ENCODE measurements around the gene PTMA. TPM values are rescaled to one million over a fixed set of nuclear protein-coding genes. Genes with fewer than 3 reads are reported as not detected.

Gene PTMA
- total RNA-seq, 2 experiments from 2014 or later: 1,300 to 1,326 TPM

DNA sequence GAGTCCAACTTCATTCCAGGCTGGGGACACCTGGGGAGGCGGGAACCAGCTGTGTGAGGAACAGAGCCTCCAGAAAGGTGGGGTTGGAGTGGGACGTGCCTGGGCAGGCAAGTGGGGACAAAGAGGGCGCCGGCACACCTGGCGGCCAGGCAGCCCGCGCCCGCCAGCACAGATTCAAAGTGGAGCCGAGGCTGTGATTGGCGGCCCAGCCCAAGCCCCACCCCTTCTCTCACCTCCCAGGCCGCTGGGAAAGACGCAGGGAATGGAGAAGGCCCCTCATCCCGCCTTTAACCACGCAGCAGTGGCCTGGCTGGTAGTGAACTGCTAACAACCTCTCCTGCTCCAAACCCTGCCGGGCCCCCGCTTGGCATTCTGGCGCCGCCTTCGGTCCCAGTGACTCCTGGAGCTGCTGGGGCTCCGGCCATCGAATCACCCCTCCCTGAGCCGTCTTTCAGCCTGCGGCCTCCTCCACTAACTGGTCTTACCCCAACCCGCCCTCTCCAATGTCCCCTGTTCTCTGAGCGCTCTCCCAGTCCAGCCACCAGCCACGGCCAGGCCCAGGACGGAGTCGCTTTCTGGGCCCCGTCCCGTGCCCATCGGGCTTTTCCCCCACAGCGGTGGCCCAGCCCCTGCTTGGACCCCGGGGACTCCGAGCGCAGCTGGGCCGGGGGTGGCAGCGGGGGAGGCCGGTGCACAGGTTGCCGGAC, 27.9 kb upstream of the PTMA start:
- CTCF ChIA-PET: interaction anchor here (3.8 to 9.8 kb wide), 3 partner anchors 24 to 69 kb away, joined by 20 to 259 read pairs (median 125); partner anchors contain the start of gene PTMA
- POLR2A ChIA-PET: interaction anchor here (0.6 to 15.2 kb wide), 3 partner anchors 27 to 51 kb away, joined by 3 to 141 read pairs (median 11); partner anchors contain the start of gene PTMA
- Mint-ChIP-seq H3K36me3 (ENCODE audit: low read depth) (no peaks in the 10 kb centered on the region), H3K27me3 (peaks cover 16% of the 10 kb centered on the region), H3K27ac (no peak overlapping the region), H3K9me3 (no peaks in the 10 kb centered on the region), H3K4me1 (peaks cover 7% of the 10 kb centered on the region), H3K4me3 (peak overlapping the region; percentile 17)
- no peak for DNase-seq

- peaks cover 4% of the 10 kb centered on the region for H3K4me1 Mint-ChIP-seq
- no peaks in the 10 kb centered on the region for H3K9me3 Mint-ChIP-seq
- peaks cover 16% of the 10 kb centered on the region for H3K27me3 Mint-ChIP-seq
- peak overlapping the region; percentile 27 for H3K4me3 Mint-ChIP-seq
- DNase-seq: no peak
- H3K36me3 Mint-ChIP-seq (ENCODE audit: low read depth): no peaks in the 10 kb centered on the region
- CTCF ChIA-PET: interaction anchor here (0.6 to 3.8 kb wide), 2 partner anchors 33 to 39 kb away, joined by 3 to 20 read pairs; no protein-coding TSS in a partner anchor
- POLR2A ChIA-PET: interaction anchor here (0.6 to 15.2 kb wide), 4 partner anchors 14 to 52 kb away, joined by 3 to 141 read pairs (median 7); partner anchors contain the start of gene PTMA
- H3K27ac Mint-ChIP-seq: no peak overlapping the region
These were observed 27.1 kb upstream of the PTMA start for GRCh38 chr2:231680992-231681852.

DNA sequence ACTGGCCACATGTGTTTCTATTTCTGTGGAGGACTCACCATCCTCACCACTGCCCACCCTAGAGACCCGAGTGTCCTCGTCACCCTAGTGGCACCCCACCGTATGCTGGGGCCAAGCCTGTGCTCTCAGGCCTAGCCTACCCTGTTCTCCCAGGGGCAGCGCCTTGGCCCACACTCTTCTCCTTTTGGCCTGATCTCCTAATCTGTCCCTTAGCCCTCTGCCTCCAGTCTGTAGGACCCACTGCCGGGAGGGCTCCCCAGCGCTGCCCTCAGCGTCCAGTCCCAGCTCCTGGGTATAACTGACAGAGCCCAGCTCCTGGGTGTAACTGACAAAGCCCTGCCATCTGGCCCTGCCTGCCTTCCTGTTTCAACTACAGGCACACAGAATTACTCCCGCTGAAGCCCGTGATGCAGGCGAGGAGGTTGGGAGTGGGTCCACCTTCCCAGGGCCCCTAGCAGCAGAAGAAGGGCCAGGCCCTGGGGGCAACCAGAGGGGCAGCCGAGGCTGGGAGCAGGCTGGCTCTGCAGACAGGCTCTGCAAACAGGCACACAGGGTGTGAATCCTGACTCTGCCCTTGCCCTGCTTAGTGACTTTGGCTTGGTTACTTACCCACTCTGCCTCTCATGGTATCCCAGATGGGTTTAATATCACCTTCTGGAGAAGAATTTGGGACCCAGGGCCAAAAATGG, 25.6 kb upstream of the PTMA start:
- ChIA-PET CTCF (interaction anchor here (2.5 to 9.4 kb wide), 3 partner anchors 25 to 31 kb away, joined by 12 to 55 read pairs (median 20); partner anchors contain the start of gene PTMA), POLR2A (interaction anchor here (0.9 to 15.2 kb wide), 3 partner anchors 25 to 32 kb away, joined by 3 to 141 read pairs (median 11); partner anchors contain the start of gene PTMA)
- DNase-seq: no peak
- H3K36me3 Mint-ChIP-seq (ENCODE audit: low read depth): no peaks in the 10 kb centered on the region
- H3K27ac Mint-ChIP-seq: no peak overlapping the region
- H3K4me3 Mint-ChIP-seq: no peak overlapping the region
- peaks cover 16% of the 10 kb centered on the region for H3K27me3 Mint-ChIP-seq
- H3K9me3 Mint-ChIP-seq: no peaks in the 10 kb centered on the region
- H3K4me1 Mint-ChIP-seq: peaks cover 3% of the 10 kb centered on the region

DNA sequence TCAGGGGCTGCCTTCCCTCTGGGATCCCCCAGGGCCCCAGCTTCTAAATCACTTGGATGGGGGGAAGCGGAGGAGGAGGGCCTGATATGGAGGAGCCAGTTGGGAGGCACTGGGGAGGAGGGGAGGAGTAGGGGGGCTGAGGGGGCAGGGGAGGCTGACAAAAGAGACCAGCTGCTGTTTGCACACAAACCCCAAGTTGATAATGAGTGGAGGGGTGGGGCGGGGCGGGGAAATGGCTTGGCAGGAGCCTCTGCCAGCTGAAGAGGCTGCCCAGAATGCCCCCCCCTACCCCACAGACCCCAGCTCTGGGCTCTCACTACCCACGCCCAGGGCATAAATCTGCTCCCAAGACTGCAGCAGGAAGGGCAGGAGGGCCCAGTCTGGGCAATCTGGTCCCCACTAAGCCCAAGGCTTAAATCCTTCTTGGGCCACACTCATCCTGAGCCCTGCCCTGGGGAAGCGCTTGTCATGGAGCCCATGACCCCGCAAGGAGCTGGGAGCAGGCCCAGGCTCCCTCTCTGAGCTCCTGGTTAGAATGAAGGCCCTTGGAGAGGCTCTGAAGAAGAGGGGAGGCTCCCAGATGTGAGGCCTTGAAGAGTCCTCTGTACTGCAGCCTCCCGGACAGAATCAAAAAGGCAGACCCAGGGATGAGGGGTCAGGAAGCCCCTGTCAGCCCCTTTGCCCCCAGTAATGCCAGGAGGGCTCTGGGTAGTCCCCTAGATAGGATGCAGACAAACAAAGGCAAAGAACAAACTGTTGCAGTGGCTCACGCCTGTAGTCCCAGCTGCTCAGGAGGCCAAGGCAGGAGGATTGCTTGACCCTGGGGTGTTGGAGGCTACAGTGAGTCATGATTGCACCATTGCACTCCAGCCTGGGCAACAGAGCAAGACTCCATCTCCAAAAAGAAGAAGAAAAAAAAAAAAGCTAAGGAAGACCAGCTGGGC, 24.8 kb upstream of the PTMA start:
- H3K4me1 Mint-ChIP-seq: peaks cover 3% of the 10 kb centered on the region
- no peak for DNase-seq
- ChIA-PET POLR2A (interaction anchor here (0.9 to 15.2 kb wide), 2 partner anchors 24 to 31 kb away, joined by 3 to 141 read pairs; partner anchors contain the start of gene PTMA), CTCF (interaction anchor here (1.4 to 9.4 kb wide), 4 partner anchors 8 to 61 kb away, joined by 3 to 55 read pairs (median 10); partner anchors contain the start of gene PTMA)
- H3K4me3 Mint-ChIP-seq: no peak overlapping the region
- H3K27me3 Mint-ChIP-seq: peaks cover 16% of the 10 kb centered on the region
- no peaks in the 10 kb centered on the region for H3K36me3 Mint-ChIP-seq (ENCODE audit: low read depth)
- no peak overlapping the region for H3K27ac Mint-ChIP-seq
- H3K9me3 Mint-ChIP-seq: no peaks in the 10 kb centered on the region

DNA sequence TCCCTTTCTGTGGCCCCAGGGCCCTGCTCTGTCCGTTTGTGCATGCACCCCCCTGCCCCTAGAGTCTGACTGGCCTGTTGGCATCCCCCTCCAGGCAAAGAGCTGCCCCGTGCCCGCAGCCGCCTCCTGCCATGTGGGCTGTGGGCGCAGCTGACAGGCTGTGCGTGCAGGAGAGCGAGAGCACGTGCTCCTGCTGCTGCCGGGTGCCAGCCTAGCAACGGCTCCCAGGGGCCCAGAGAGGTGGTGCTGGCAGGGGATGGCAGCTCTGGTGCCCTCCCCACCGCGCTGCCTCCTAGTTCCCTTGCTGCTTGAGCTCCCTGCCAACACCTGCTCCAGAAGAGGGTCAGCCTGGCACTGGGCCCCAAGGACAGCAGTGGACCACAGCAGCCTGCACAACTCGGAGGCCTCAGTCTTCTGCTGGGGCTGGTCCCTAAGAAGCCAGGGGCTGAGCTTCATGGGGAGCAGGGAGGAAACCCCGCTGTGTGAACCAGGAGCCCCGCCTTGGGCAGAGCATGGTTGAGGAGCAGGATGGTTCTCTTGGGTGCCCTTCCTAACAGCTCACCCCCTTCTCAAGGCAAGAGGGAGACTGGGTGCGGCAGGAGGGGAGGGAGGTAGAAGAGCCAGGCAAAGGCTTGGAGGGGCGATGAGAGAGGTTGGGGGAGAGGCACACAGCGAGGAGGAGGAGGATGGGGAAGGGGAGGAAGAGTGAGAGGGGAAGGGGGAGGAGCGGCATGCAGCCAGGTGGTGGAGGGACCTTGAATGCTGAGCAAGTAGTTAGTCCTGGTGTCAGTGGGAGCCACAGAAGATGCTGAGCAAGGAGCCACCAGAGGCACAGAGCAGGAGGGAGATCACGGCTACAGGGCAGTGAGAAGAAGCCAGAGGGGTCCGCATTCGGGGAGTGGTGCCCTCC, 23.8 kb upstream of the PTMA start:
- no peaks in the 10 kb centered on the region for H3K36me3 Mint-ChIP-seq (ENCODE audit: low read depth)
- H3K27me3 Mint-ChIP-seq: peaks cover 16% of the 10 kb centered on the region
- ChIA-PET POLR2A (interaction anchor here (1.1 to 15.2 kb wide), 2 partner anchors 23 to 31 kb away, joined by 4 to 141 read pairs; partner anchors contain the start of gene PTMA), CTCF (interaction anchor here (0.6 to 9.4 kb wide), 10 partner anchors 8 to 72 kb away, joined by 3 to 55 read pairs (median 4); partner anchors contain the start of gene PTMA)
- no peak overlapping the region for H3K27ac Mint-ChIP-seq
- DNase-seq: no peak
- H3K4me1 Mint-ChIP-seq: peaks cover 3% of the 10 kb centered on the region
- no peaks in the 10 kb centered on the region for H3K9me3 Mint-ChIP-seq
- H3K4me3 Mint-ChIP-seq: no peak overlapping the region

- no peak overlapping the region for H3K27ac Mint-ChIP-seq
- POLR2A ChIA-PET: interaction anchor here (1.1 to 15.2 kb wide), 2 partner anchors 22 to 30 kb away, joined by 4 to 141 read pairs; partner anchors contain the start of gene PTMA
These were observed 22.8 kb upstream of the PTMA start for GRCh38 chr2:231685349-231686191.

GRCh38 chr2:231686192-231687100, 21.9 kb upstream of the PTMA start:
- no peaks in the 10 kb centered on the region for H3K36me3 Mint-ChIP-seq (ENCODE audit: low read depth)
- H3K4me3 Mint-ChIP-seq: no peak overlapping the region
- DNase-seq: no peak
- ChIA-PET CTCF (interaction anchor here (1.5 to 9.4 kb wide), 4 partner anchors 9 to 27 kb away, joined by 5 to 55 read pairs (median 13); no protein-coding TSS in a partner anchor), POLR2A (interaction anchor here (1.3 kb wide), 1 partner anchor 22 kb away, joined by 7 read pairs; the partner anchor contains the start of gene PTMA)
- no peaks in the 10 kb centered on the region for H3K9me3 Mint-ChIP-seq
- H3K4me1 Mint-ChIP-seq: peaks cover 3% of the 10 kb centered on the region
- peaks cover 11% of the 10 kb centered on the region for H3K27me3 Mint-ChIP-seq
- H3K27ac Mint-ChIP-seq: no peak overlapping the region

More at GRCh38 chr2:231685349-231686191, 22.8 kb upstream of the PTMA start:
- H3K4me3 Mint-ChIP-seq: no peak overlapping the region
- CTCF ChIA-PET: interaction anchor here (0.5 to 9.4 kb wide), 9 partner anchors 9 to 73 kb away, joined by 3 to 55 read pairs (median 4); partner anchors contain the start of gene PTMA
- H3K9me3 Mint-ChIP-seq: no peaks in the 10 kb centered on the region
- H3K27me3 Mint-ChIP-seq: peaks cover 12% of the 10 kb centered on the region
- H3K36me3 Mint-ChIP-seq (ENCODE audit: low read depth): no peaks in the 10 kb centered on the region
- peaks cover 3% of the 10 kb centered on the region for H3K4me1 Mint-ChIP-seq
- DNase-seq: no peak

GRCh38 chr2:231687133-231687852, 21.0 kb upstream of the PTMA start:
- POLR2A ChIA-PET: interaction anchor here (1.0 to 1.3 kb wide), 2 partner anchors 21 to 27 kb away, joined by 3 to 7 read pairs; partner anchors contain the start of gene PTMA
- CTCF ChIA-PET: interaction anchor here (1.0 to 9.4 kb wide), 6 partner anchors 10 to 26 kb away, joined by 3 to 55 read pairs (median 6); no protein-coding TSS in a partner anchor
- no peak overlapping the region for H3K27ac Mint-ChIP-seq
- peaks cover 5% of the 10 kb centered on the region for H3K27me3 Mint-ChIP-seq
- no peak overlapping the region for H3K4me3 Mint-ChIP-seq
- H3K36me3 Mint-ChIP-seq (ENCODE audit: low read depth): no peaks in the 10 kb centered on the region
- peak; percentile 56 for DNase-seq
- peaks cover 1% of the 10 kb centered on the region for H3K4me1 Mint-ChIP-seq
- no peaks in the 10 kb centered on the region for H3K9me3 Mint-ChIP-seq

Measured in activated CD4-positive, alpha-beta memory T cell treated with anti-CD3 and anti-CD28 coated beads, Interleukin-2, amount 10 ng/mL, durations not matched to agents 7 days and 5 days (primary cell).